ENCODE measurements around the gene WARS2.

WARS2 gene

GRCh38 chr1:119143706-119144105 is 3.3 kb upstream of the WARS2 start:
- H3K4ac ChIP-seq (ENCODE audit: low read length), result no peak overlapping the region

DNA sequence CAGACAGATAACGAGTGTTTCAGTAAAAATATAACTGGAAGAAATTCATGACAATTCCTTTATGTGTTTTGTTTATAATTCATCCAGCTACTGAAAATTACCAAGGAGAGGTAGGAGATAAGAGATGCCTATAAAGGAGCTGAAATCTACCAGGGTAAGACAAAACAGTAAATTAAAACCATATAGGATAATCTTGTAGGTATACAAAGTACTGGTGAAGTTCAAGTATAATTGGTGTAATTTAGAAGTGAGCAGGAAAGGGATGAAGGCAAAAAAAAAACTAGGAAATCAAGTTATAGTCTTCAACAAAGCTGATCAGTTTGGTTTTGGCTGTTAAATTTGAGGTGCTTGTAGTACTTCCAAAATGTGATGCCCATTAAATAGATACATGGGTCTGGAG is 1.2 kb upstream of the WARS2 start:
- Histone ChIP-seq H4K8ac (ENCODE audit: low read depth, low read length) (no peak overlapping the region), H2BK12ac (ENCODE audit: low read length) (no peak overlapping the region), H2BK5ac (ENCODE audit: low read length) (no peak overlapping the region), H3K14ac (ENCODE audit: low read length) (no peak overlapping the region), H3K4me1 (ENCODE audit: control insufficient read depth in 2 of 2, insufficient read depth in 1 of 2, low read depth in 1 of 2, low read length in 2 of 2) (peaks cover 0 to 3% of the 10 kb centered on the region in 2 donors), H2AK5ac (ENCODE audit: low read depth, low read length) (no peak overlapping the region), H4K91ac (ENCODE audit: low read depth, low read length, poor library complexity) (no peak overlapping the region), H3K79me1 (ENCODE audit: low read depth, low read length) (no peaks in the 10 kb centered on the region), H3K9me3 (replicated peaks in 1 of 2; ENCODE audit: control insufficient read depth in 2 of 2, insufficient read depth in 1 of 2, low read depth in 1 of 2, low read length in 2 of 2) (no peaks in the 10 kb centered on the region), H3K4me2 (ENCODE audit: insufficient read depth, low read length, poor library complexity, severe bottlenecking) (no peak overlapping the region), H3K9ac (ENCODE audit: low read depth, low read length, poor library complexity) (no peak overlapping the region), H3K36me3 (replicated peaks in 1 of 2; ENCODE audit: control insufficient read depth in 2 of 2, insufficient read depth in 2 of 2, low read length in 2 of 2) (peaks cover 0 to 2% of the 10 kb centered on the region in 2 donors), H2AFZ (ENCODE audit: low read length) (no peak overlapping the region), H2BK15ac (ENCODE audit: low read length) (no peak overlapping the region), H3K18ac (ENCODE audit: low read length) (no peak overlapping the region), H3K23ac (ENCODE audit: low read depth, low read length, poor library complexity) (no peak overlapping the region), H3K4me3 (ENCODE audit: low read length in 2 of 2) (no peak overlapping the region), H3K27me3 (ENCODE audit: control insufficient read depth in 3 of 3, insufficient read depth in 3 of 3, low read depth in 1 of 3, low read length in 3 of 3) (no peaks in the 10 kb centered on the region), H3K27ac (replicated peaks; ENCODE audit: low read length) (no peak overlapping the region), H2BK120ac (ENCODE audit: low read depth, low read length) (no peak overlapping the region), H3K4ac (ENCODE audit: low read length) (no peak overlapping the region)
- no CpG with 5 or more reads among the region's 1 CpG for WGBS, 2 donors (ENCODE audit: extremely low coverage in 2 of 2, insufficient read length in 2 of 2, insufficient replicate concordance in 1 of 2)
- no peak for DNase-seq (ENCODE audit: low spot score)

More at GRCh38 chr1:119143706-119144105, 3.3 kb upstream of the WARS2 start:
- no peaks in the 10 kb centered on the region for H3K27me3 ChIP-seq (ENCODE audit: control insufficient read depth in 3 of 3, insufficient read depth in 3 of 3, low read depth in 1 of 3, low read length in 3 of 3)
- no peak overlapping the region for H2BK12ac ChIP-seq (ENCODE audit: low read length)
- H2BK15ac ChIP-seq (ENCODE audit: low read length), result no peak overlapping the region
- H4K91ac ChIP-seq (ENCODE audit: low read depth, low read length, poor library complexity), result no peak overlapping the region
- H2BK5ac ChIP-seq (ENCODE audit: low read length), result no peak overlapping the region
- H2AFZ ChIP-seq (ENCODE audit: low read length), result no peak overlapping the region
- H4K8ac ChIP-seq (ENCODE audit: low read depth, low read length), result no peak overlapping the region
- no peak overlapping the region for H2BK120ac ChIP-seq (ENCODE audit: low read depth, low read length)
- H2AK5ac ChIP-seq (ENCODE audit: low read depth, low read length), result no peak overlapping the region
- H3K18ac ChIP-seq (ENCODE audit: low read length), result no peak overlapping the region
- H3K4me1 ChIP-seq (ENCODE audit: control insufficient read depth in 2 of 2, insufficient read depth in 1 of 2, low read depth in 1 of 2, low read length in 2 of 2), result peaks cover 0 to 3% of the 10 kb centered on the region in 2 donors
- H3K27ac ChIP-seq (replicated peaks; ENCODE audit: low read length), result no peak overlapping the region
- no peak overlapping the region for H3K9ac ChIP-seq (ENCODE audit: low read depth, low read length, poor library complexity)
- H3K23ac ChIP-seq (ENCODE audit: low read depth, low read length, poor library complexity), result no peak overlapping the region
- H3K36me3 ChIP-seq (replicated peaks in 1 of 2; ENCODE audit: control insufficient read depth in 2 of 2, insufficient read depth in 2 of 2, low read length in 2 of 2), result peaks cover 0 to 4% of the 10 kb centered on the region in 2 donors
- no CpG with 5 or more reads among the region's 1 CpG for WGBS, 2 donors (ENCODE audit: extremely low coverage in 2 of 2, insufficient read length in 2 of 2, insufficient replicate concordance in 1 of 2)
- no peak for DNase-seq (ENCODE audit: low spot score)
- H3K9me3 ChIP-seq (replicated peaks in 1 of 2; ENCODE audit: control insufficient read depth in 2 of 2, insufficient read depth in 1 of 2, low read depth in 1 of 2, low read length in 2 of 2), result no peaks in the 10 kb centered on the region
- no peaks in the 10 kb centered on the region for H3K79me1 ChIP-seq (ENCODE audit: low read depth, low read length)
- no peak overlapping the region for H3K4me2 ChIP-seq (ENCODE audit: insufficient read depth, low read length, poor library complexity, severe bottlenecking)
- no peak overlapping the region for H3K4me3 ChIP-seq (ENCODE audit: low read length in 2 of 2)
- H3K14ac ChIP-seq (ENCODE audit: low read length), result no peak overlapping the region

DNA sequence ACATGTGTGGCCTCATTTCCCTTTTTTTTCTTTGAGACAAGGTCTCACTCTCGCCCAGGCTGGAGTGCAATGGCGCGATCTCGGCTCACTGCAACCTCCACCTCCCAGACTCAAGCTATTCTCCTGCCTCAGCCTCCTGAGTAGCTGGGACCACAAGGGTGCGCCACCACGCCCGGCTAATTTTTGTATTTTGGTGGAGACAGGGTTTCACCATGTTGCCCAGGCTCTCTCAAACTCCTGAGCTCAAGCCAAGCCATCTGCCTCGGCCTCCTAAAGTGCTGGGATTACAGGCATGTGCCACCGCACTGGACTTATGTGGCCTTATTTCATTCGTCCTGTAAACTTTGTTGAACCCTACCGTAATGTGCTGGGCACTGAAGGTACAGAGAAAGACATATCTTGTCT is 569 bp upstream of the WARS2 start:
- H3K9me3 ChIP-seq (replicated peaks in 1 of 2; ENCODE audit: control insufficient read depth in 2 of 2, insufficient read depth in 1 of 2, low read depth in 1 of 2, low read length in 2 of 2), result no peaks in the 10 kb centered on the region
- H4K8ac ChIP-seq (ENCODE audit: low read depth, low read length), result no peak overlapping the region
- WGBS, 2 donors (ENCODE audit: extremely low coverage in 2 of 2, insufficient read length in 2 of 2, insufficient replicate concordance in 1 of 2), result no CpG with 5 or more reads among the region's 11 CpGs
- DNase-seq (ENCODE audit: low spot score), result peak; percentile 4
- H3K9ac ChIP-seq (ENCODE audit: low read depth, low read length, poor library complexity), result no peak overlapping the region
- no peaks in the 10 kb centered on the region for H3K27me3 ChIP-seq (ENCODE audit: control insufficient read depth in 3 of 3, insufficient read depth in 3 of 3, low read depth in 1 of 3, low read length in 3 of 3)
- H3K14ac ChIP-seq (ENCODE audit: low read length), result no peak overlapping the region
- peak overlapping the region; percentile 89 for H2AFZ ChIP-seq (ENCODE audit: low read length)
- no peak overlapping the region for H2BK12ac ChIP-seq (ENCODE audit: low read length)
- H3K36me3 ChIP-seq (replicated peaks in 1 of 2; ENCODE audit: control insufficient read depth in 2 of 2, insufficient read depth in 2 of 2, low read length in 2 of 2), result no peaks in the 10 kb centered on the region
- H3K18ac ChIP-seq (ENCODE audit: low read length), result no peak overlapping the region
- H3K4me1 ChIP-seq (ENCODE audit: control insufficient read depth in 2 of 2, insufficient read depth in 1 of 2, low read depth in 1 of 2, low read length in 2 of 2), result peaks cover 0 to 3% of the 10 kb centered on the region in 2 donors
- H3K23ac ChIP-seq (ENCODE audit: low read depth, low read length, poor library complexity), result no peak overlapping the region
- no peak overlapping the region for H2BK15ac ChIP-seq (ENCODE audit: low read length)
- no peak overlapping the region for H3K4ac ChIP-seq (ENCODE audit: low read length)
- H4K91ac ChIP-seq (ENCODE audit: low read depth, low read length, poor library complexity), result no peak overlapping the region
- peak overlapping the region; percentile 25 for H2AK5ac ChIP-seq (ENCODE audit: low read depth, low read length)
- H3K4me3 ChIP-seq (ENCODE audit: low read length in 2 of 2), result peak overlapping the region; percentile 41 to 57
- peak overlapping the region; percentile 46 for H3K4me2 ChIP-seq (ENCODE audit: insufficient read depth, low read length, poor library complexity, severe bottlenecking)
- no peaks in the 10 kb centered on the region for H3K79me1 ChIP-seq (ENCODE audit: low read depth, low read length)
- H2BK120ac ChIP-seq (ENCODE audit: low read depth, low read length), result no peak overlapping the region
- no peak overlapping the region for H2BK5ac ChIP-seq (ENCODE audit: low read length)
- H3K27ac ChIP-seq (replicated peaks; ENCODE audit: low read length), result peak overlapping the region; percentile 68

GRCh38 chr1:119139857-119140176 is 636 bp downstream of the WARS2 start:
- peak overlapping the region; percentile 68 for H3K4me2 ChIP-seq (ENCODE audit: insufficient read depth, low read length, poor library complexity, severe bottlenecking)
- no peaks in the 10 kb centered on the region for H3K9me3 ChIP-seq (replicated peaks in 1 of 2; ENCODE audit: control insufficient read depth in 2 of 2, insufficient read depth in 1 of 2, low read depth in 1 of 2, low read length in 2 of 2)
- no CpG with 5 or more reads among the region's 10 CpGs for WGBS, 2 donors (ENCODE audit: extremely low coverage in 2 of 2, insufficient read length in 2 of 2, insufficient replicate concordance in 1 of 2)
- no peaks in the 10 kb centered on the region for H3K36me3 ChIP-seq (replicated peaks in 1 of 2; ENCODE audit: control insufficient read depth in 2 of 2, insufficient read depth in 2 of 2, low read length in 2 of 2)
- peaks cover 0 to 3% of the 10 kb centered on the region in 2 donors for H3K4me1 ChIP-seq (ENCODE audit: control insufficient read depth in 2 of 2, insufficient read depth in 1 of 2, low read depth in 1 of 2, low read length in 2 of 2)
- H3K23ac ChIP-seq (ENCODE audit: low read depth, low read length, poor library complexity), result no peak overlapping the region
- H3K18ac ChIP-seq (ENCODE audit: low read length), result peak overlapping the region; percentile 84
- no peak overlapping the region for H3K4ac ChIP-seq (ENCODE audit: low read length)
- no peak overlapping the region for H2BK120ac ChIP-seq (ENCODE audit: low read depth, low read length)
- H3K14ac ChIP-seq (ENCODE audit: low read length), result no peak overlapping the region
- H2BK12ac ChIP-seq (ENCODE audit: low read length), result no peak overlapping the region
- peak overlapping the region; percentile 6 for H3K27ac ChIP-seq (replicated peaks; ENCODE audit: low read length)
- no peaks in the 10 kb centered on the region for H3K79me1 ChIP-seq (ENCODE audit: low read depth, low read length)
- H2BK5ac ChIP-seq (ENCODE audit: low read length), result no peak overlapping the region
- no peaks in the 10 kb centered on the region for H3K27me3 ChIP-seq (ENCODE audit: control insufficient read depth in 3 of 3, insufficient read depth in 3 of 3, low read depth in 1 of 3, low read length in 3 of 3)
- no peak for DNase-seq (ENCODE audit: low spot score)
- peak overlapping the region; percentile 57 to 88 for H3K4me3 ChIP-seq (ENCODE audit: low read length in 2 of 2)
- H2AK5ac ChIP-seq (ENCODE audit: low read depth, low read length), result no peak overlapping the region
- H4K91ac ChIP-seq (ENCODE audit: low read depth, low read length, poor library complexity), result no peak overlapping the region
- H4K8ac ChIP-seq (ENCODE audit: low read depth, low read length), result no peak overlapping the region
- no peak overlapping the region for H2BK15ac ChIP-seq (ENCODE audit: low read length)
- H3K9ac ChIP-seq (ENCODE audit: low read depth, low read length, poor library complexity), result peak overlapping the region; percentile 74
- peak overlapping the region; percentile 89 for H2AFZ ChIP-seq (ENCODE audit: low read length)

Data from neuronal stem cell (in vitro differentiated cells).